GM18868 (cell line): ENCODE measurements around the gene KRTAP5-1.

Source experiments
- ATAC-seq: cut with Tn5 transposase; IDR thresholded peaks from one replicate; pipeline ENCODE4 v1.9.1; 2021; ENCODE audit warnings: mild to moderate bottlenecking, moderate library complexity; ENCODE audit not compliant: unreplicated experiment

KRTAP5-1 gene

DNA sequence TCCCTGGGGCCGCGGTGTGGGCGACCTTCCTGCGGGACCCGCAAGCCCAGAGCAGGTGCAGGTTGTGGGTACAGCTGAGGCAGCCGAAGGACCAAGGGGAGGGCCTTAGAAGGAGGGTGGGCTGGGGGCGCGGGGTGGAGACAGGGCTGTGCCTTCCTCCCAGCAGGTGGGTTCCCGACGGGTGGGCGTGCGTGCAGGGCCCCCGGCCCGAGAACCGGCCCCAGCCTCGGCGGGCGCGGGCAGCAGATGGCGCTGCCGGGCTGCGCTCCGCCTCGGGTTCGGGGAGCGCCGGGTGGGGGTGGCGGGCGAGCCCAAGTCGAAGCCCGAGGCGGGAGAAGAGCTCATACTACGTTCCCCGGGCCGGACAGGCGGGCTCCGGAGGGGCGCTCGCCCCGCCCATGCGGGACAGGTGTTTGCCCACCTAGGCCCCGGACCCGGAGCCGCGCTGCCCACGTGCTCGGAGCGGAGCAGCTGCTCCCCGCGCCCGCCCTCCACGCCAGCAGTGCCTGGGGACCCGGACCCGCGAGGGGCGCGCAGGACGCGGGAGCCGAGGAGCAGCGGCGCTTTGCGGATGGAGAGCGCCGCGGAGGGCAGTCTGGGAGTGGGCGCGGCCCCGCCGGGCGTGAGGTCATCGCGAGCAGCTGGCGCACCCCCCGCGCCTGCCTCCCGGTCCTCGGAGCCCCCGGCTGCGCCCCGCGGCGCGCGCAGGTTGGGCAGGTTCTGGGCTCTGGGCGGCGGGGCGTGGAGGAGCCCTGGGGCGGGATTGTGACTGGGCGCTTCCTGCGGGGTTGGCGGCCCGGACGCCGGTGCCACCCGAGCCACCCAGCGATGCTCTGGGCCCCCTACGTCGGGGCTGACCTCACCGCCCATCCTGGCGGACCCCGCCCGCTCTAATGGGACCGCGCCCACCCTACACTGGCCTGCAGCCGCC is 38.3 kb downstream of the KRTAP5-1 start:
- ATAC-seq, result no peak

DNA sequence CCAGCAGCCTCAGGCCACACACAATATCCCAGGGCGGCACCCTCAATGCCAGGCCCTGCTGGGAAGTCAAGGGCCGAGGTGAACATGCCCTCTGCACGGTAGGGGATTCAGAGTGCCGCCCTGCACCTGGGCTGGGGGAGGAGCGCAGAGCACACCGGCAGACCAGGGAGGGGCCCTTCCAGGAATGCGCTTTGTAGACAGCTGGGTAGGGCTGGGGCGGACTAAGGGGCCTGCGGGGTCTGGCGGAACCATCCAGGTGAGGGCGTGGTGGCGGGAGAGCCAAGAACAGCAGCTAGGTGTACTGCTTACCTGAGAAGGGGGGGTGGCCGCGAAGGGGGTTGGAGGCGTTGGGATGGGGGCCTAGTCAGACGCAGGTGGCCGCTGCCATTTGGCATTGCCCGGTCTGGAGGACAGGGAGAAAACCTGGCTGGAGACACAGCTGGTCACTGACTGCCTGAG is 39.0 kb downstream of the KRTAP5-1 start:
- no peak for ATAC-seq

DNA sequence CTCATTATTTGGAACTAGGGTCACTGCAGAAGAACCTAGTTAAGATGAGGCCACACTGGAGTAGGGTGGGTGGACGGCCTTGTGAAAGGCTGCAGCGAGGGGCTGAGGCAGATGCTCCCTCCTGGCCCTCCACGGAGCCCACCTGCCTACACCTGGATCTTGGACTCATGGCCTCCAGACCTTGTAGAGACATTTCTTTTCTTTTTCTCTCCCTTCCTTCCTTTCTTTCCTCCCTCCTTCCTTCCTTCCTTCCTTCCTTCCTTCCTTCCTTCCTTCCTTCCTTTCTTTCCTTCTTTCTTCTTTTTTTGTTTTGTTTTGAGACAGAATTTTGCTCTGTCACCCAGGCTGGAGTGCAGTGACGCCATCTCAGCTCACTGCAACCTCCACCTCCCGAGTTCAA is 39.7 kb downstream of the KRTAP5-1 start:
- ATAC-seq, result no peak

DNA sequence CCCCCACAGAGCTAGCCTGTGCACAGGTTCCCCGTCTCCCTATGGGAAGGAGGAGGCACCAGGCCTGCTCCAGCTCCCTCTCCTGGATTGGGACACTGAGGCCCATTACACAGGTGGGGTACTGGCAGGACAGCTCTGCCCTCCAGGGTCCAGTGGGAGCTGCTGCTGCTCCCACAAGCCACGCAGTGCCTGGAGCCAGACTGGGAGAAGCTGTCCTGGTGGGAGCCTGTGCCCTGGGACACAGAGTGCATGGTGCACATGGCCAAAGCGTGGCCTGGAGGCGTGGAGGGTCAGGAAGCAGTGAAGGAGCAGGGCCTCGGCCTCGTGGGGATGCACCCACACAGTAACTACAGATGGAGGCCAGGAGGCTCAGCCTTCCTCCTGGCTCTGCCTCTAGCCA is 40.5 kb downstream of the KRTAP5-1 start:
- no peak for ATAC-seq

DNA sequence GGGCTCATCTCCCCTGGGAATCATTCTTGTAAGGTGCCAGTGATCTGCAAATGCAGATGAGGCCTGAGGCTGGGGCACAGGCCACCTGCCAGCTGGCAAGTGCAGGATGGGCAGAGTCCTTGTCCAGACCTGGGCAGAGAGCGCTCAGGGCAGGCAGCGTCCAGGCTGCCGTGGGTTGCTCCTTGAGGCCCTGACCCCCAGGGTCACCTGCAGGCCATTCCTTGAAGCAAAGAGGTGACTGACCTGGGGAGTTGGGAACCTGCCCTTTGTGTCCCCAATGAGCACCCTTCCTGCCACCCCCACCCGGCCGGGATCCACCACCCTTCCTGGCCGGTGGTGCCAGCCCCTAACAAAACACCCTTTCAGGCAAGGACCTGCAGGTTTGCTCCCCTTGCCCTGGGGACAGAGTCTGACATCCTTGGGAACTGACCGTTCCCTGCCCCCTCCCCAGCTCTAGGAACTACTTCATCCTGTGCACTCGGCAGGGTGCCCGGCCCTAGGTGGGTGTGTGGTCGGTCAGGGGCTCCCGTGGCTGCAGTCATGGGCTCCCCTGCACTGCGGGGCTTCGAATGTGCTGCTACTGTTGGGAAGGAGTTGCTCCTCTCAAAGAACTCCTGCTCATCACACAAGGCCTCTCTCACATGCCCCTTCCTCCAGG is 41.3 kb downstream of the KRTAP5-1 start:
- no peak for ATAC-seq

DNA sequence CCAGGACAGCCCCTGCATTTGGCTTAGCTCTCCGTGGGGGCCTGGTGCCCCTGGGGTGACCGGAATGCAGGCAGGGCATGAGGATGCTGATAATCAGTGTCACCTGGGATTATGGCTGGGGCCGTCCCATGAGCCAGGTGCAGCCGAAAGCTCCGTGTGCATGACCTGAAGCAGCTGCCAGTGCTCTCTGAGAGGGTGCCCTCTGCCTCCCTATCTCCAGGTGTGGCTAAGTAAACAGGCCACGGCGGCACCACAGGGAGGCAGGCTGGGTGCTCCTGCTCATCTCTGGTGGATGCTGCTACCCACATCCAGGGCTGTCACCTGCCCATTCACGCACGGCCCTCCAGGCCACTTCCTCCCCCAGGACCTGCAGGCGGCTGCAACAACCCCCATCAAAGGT is 42.8 kb downstream of the KRTAP5-1 start:
- ATAC-seq, result no peak

DNA sequence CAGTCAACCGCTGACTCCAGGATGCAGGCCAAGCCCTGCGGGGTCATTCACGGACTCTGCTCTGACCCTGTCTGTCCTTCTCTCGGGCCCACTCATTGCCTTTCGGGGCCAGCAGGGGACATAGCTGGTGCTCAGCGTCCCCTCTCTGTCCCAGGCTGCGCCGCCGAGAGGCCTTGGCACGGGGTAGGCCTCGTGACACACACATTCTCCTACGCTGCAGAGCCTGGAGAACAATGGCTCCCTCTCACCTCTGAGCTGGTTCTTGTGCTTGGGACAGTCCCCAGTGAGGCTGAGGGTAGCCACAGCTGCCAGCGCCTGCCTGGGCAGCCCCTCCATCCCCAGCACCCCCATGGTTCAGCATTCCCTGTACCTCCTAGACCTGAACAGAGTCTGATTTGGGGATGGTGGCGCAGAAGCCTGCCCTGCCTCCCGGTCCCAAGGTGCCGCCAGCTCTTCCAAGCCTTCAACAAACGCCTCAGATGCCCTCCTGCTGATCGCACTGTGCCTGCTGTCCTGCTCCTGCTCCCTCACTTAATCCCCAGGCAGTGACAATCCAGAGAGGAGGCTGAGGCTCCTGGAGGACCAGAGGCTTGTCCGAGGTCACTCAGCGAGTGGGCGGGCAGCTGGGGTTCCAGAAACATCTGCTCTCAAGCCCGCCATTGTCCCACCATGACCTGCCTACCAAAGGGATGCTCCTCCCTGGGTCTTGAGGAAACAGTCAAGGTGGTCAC is 43.4 kb downstream of the KRTAP5-1 start:
- no peak for ATAC-seq

DNA sequence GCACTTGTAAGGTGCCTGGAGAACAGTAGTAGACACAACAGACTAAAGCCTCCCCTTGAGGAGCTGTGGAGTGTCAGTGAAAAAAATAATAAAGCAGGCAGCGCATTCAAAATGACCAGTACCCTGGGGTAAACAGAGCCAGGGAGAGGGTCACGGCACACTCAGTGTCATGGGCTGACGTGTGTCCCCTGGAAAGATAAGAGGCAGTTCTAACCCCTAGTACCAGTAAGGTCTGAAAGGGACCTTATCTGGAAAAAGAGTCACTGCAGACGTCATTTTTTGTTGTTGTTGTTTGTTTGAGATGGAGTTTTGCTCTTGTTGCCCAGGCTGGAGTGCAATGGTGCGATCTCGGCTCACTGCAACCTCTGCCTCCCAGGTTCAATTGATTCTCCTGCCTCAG is 45.0 kb downstream of the KRTAP5-1 start:
- ATAC-seq, result no peak

DNA sequence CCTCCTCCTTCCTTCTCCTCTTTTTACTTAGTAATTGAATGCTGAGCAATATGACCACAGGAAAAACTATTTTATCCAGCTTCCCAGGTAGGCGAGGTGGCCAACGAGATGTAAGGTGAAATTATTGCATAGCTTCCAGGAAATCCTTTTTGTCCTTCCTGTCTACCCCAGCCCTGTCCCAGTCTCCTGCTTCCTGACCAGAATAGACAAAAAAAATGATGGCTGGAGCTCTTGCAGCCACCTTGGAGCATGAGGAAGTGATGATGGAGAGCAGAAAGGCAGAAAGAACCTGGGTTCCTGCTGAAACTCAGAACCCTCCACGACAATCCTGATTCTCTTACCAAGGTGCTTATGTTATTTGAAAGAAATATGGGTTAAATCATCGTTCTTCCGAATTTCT is 46.9 kb downstream of the KRTAP5-1 start:
- no peak for ATAC-seq

DNA sequence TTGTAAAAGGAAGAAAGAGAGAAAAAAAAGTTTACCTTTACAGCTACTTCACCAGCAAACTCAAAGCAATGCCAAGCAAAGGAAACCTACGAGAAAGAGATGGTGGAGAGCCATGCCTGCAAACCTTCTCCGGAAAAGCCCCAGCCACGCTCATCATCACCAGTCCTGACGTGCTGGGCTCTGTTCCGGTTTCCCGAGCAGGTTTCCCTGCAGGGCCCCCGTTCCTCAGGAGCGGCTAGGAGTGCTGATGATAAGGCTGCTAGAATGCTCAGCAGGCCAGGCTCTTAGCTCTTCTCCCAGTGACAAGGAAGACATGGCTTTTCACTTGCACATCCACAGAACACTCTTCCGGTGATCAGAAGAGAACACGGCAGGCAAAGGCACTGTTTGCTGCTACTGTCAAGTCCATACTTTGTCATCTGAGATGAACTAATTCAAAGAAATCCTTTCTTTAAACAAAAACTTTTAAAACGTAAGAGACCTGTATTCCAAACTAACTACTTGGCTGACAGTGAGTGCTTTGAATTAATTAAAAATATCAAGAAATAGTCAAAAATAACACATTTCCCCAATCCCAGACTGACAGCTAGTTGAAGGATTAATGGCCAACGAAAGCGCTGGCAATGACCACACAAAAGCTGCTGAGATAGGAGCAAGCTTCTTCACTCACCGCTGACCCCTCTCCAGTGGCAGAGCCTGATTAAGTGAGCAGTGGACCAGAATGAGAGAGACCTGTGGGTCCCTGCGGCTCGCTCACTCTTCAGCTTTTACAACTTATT is 48.8 kb downstream of the KRTAP5-1 start:
- no peak for ATAC-seq

DNA sequence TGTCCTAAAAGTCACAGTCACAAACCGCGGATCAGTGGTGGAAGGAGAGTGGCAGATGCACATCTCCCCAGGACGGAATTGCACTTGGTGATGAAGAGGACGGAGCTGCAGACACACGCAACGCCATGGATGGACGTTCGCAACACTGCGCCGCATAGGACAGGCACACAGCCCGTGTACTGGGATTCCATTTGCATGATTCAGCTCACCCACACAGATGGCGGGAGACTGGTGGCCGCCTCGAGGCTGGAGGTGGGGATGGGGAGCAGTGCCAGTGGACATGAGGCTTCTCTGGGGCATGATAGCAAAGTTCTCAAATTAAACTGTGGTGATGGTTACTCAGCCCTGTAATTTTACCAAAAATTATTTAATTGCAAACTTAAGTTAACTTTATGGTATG is 50.4 kb downstream of the KRTAP5-1 start:
- no peak for ATAC-seq
